ENCODE data around the gene C19orf33. TPM values are rescaled to one million over a fixed set of nuclear protein-coding genes. Genes with fewer than 3 reads are reported as not detected.
A peak's percentile ranks its signal among the peaks of the same experiment; 100 is the strongest.
"Not testable (repeated sequence)": the region's sequence is repeated elsewhere in the genome, so short reads cannot be mapped to it uniquely, and the experiment has no call there.

C19orf33 gene
- 1 to 10 TPM in 1 of 6 experiments, not detected in 5; 1.8 TPM for total RNA-seq
- long read RNA-seq: 0 reads

GRCh38 chr19:38303517-38304351 lies at the start of gene C19orf33:
Gene C19orf33 (plus strand): TSS chr19:38304251. CDS start chr19:38304262, 11 bp downstream.
- Histone ChIP-seq H3K4me1 (peaks cover 0 to 10% (median 4%) of the 10 kb centered on the region in 4 donors), H3K9me3 (no peaks in the 10 kb centered on the region), H3K4me3 (no peak within 1 kb of the TSS), H3K27me3 (no peaks in the 10 kb centered on the region), H3K27ac (no peak within 1 kb of the TSS), H3K36me3 (peaks cover 0 to 3% (median 0%) of the 10 kb centered on the region in 4 donors)
- intact Hi-C loops (cut with DNase I): no loop called here
- no peak for TF ChIP-seq POLR2A (IDR thresholded peaks at IDR 0.05)
- no peak for TF ChIP-seq CTCF (IDR thresholded peaks at IDR 0.05)
- ATAC-seq (no peak), DNase-seq (no peak)
- WGBS (ENCODE audit: insufficient coverage, low coverage, low lambda C conversion rate, missing lambda C conversion rate): 100% methylated on average over 2 of the region's 28 CpGs

- intact Hi-C loops (cut with DNase I): no loop called here
- no peak for DNase-seq
- Histone ChIP-seq H3K4me1 (peaks cover 0 to 4% (median 0%) of the 10 kb centered on the region in 4 donors), H3K27me3 (no peaks in the 10 kb centered on the region), H3K36me3 (no peaks in the 10 kb centered on the region), H3K4me3 (peak overlapping the region; percentile 34 to 48 (median 36)), H3K9me3 (no peaks in the 10 kb centered on the region), H3K27ac (peak overlapping the region; percentile 33 to 60 (median 36))
- peak in 2 of 4 donors; percentile 3 to 12 for ATAC-seq
- TF ChIP-seq POLR2A (IDR thresholded peaks at IDR 0.05): no peak
- no peak for TF ChIP-seq CTCF (IDR thresholded peaks at IDR 0.05)
- WGBS (ENCODE audit: insufficient coverage, low coverage, low lambda C conversion rate, missing lambda C conversion rate): 60% methylated on average over 6 of the region's 17 CpGs
Observed at GRCh38 chr19:38255383-38256014, 48.6 kb upstream of the C19orf33 start.

DNA sequence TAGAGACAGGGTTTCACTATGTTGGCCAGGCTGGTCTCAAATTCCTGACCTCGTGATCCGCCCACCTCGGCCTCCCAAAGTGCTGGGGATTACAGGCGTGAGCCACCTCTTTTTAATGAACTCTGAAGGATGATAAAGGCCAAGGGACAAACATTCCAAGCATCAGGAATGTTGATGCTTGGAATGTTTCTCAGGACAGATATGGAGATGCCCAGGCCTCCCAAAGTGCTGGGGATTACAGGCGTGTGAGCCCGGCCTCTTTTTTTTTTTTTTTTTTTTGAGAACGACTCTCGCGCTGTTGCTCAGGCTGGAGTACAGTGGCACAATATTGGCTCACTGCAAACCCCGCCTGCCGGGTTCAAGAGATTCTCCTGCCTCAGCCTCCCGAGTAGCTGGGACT lies 42.1 kb upstream of the C19orf33 start:
- H3K27me3 ChIP-seq; H3K36me3 ChIP-seq; DNase-seq; H3K4me1 ChIP-seq; H3K9me3 ChIP-seq; ATAC-seq; H3K4me3 ChIP-seq; H3K27ac ChIP-seq; intact Hi-C loops (cut with DNase I): not testable (repeated sequence)
- 90% methylated on average over 6 of the region's 12 CpGs for WGBS (ENCODE audit: insufficient coverage, low coverage, low lambda C conversion rate, missing lambda C conversion rate)

- Histone ChIP-seq H3K9me3 (no peaks in the 10 kb centered on the region), H3K4me3 (no peak overlapping the region), H3K36me3 (no peaks in the 10 kb centered on the region), H3K4me1 (peaks cover 0 to 7% (median 0%) of the 10 kb centered on the region in 4 donors), H3K27ac (no peak overlapping the region), H3K27me3 (no peaks in the 10 kb centered on the region)
- 99% methylated on average over 6 of the region's 7 CpGs for WGBS (ENCODE audit: insufficient coverage, low coverage, low lambda C conversion rate, missing lambda C conversion rate)
- intact Hi-C loops (cut with DNase I): no loop called here
- TF ChIP-seq CTCF (IDR thresholded peaks at IDR 0.05) (no peak), POLR2A (IDR thresholded peaks at IDR 0.05) (no peak)
- ATAC-seq: no peak
- no peak for DNase-seq
Observed at GRCh38 chr19:38262585-38263268, 41.3 kb upstream of the C19orf33 start.
